Peyer's patch (tissue), 4 donors: Measurements from ENCODE around the gene KRT40.

Experiments used
- CTCF ChIP-seq, 6 experiments: fragments of 450-650 bp in 4 of 6; fragments of 200-600 bp in 2 of 6; sonication (generic) in 1 of 6; IDR thresholded peaks; one replicate each; pipeline ENCODE4 v1.5.1; 2017 to 2019; ENCODE audit warnings: antibody characterized with exemption in 6 of 6, mild to moderate bottlenecking in 3 of 6, moderate library complexity in 1 of 6
- POLR2A ChIP-seq, 2 donors: fragments of 450-650 bp; IDR thresholded peaks; one replicate each; pipeline ENCODE4 v1.5.1; 2017; ENCODE audit warnings: antibody characterized with exemption in 2 of 2, mild to moderate bottlenecking in 2 of 2, moderate library complexity in 2 of 2

- no peak for TF ChIP-seq POLR2A (IDR thresholded peaks at IDR 0.05)
- no peak for TF ChIP-seq CTCF (IDR thresholded peaks at IDR 0.05)
Observed at GRCh38 chr17:40986920-40987319, 2.8 kb upstream of the KRT40 start.
